NCI-H345 treated with DMSO at 0.1 percent for 48 hours (cell line): ENCODE data around the gene MAGI1.
A peak's percentile ranks its signal among the peaks of the same experiment; 100 is the strongest.

Source experiments
- DNase-seq: peaks from one replicate; lab custom pipeline; 2025; ENCODE audit not compliant: unreplicated experiment; lab: John Stamatoyannopoulos, UW

The MAGI1 gene

GRCh38 chr3:65478551-65479500, 559.9 kb downstream of the MAGI1 start:
- no peak for DNase-seq

GRCh38 chr3:65473736-65474135, 565.0 kb downstream of the MAGI1 start:
- DNase-seq: no peak

GRCh38 chr3:65472501-65472900, 566.2 kb downstream of the MAGI1 start:
- DNase-seq: no peak

GRCh38 chr3:65466300-65466988, 572.3 kb downstream of the MAGI1 start:
- no peak for DNase-seq

GRCh38 chr3:65449841-65450428, 588.8 kb downstream of the MAGI1 start:
- DNase-seq: no peak

GRCh38 chr3:65448120-65448519, 590.6 kb downstream of the MAGI1 start:
- DNase-seq: no peak

- no peak for DNase-seq
Observed at GRCh38 chr3:65445573-65446169, 593.0 kb downstream of the MAGI1 start.

- DNase-seq: no peak
Observed at GRCh38 chr3:65444447-65444815, 594.3 kb downstream of the MAGI1 start.

- no peak for DNase-seq
Observed at GRCh38 chr3:65443739-65444446, 594.8 kb downstream of the MAGI1 start.

GRCh38 chr3:65439641-65440284, 599.0 kb downstream of the MAGI1 start:
- no peak for DNase-seq

GRCh38 chr3:65438612-65439011, 600.1 kb downstream of the MAGI1 start:
- DNase-seq: no peak

- no peak for DNase-seq
Observed at GRCh38 chr3:65438096-65438495, 600.6 kb downstream of the MAGI1 start.

GRCh38 chr3:65436580-65436979, 602.1 kb downstream of the MAGI1 start:
- DNase-seq: no peak

- DNase-seq: no peak
Observed at GRCh38 chr3:65433480-65433879, 605.2 kb downstream of the MAGI1 start.

GRCh38 chr3:65432388-65433003, 606.2 kb downstream of the MAGI1 start:
- DNase-seq: no peak

GRCh38 chr3:65425880-65426279, 612.8 kb downstream of the MAGI1 start:
- DNase-seq: no peak

- no peak for DNase-seq
Observed at GRCh38 chr3:65422154-65422553, 616.6 kb downstream of the MAGI1 start.

GRCh38 chr3:65419233-65419632, 619.5 kb downstream of the MAGI1 start:
- DNase-seq: no peak

- no peak for DNase-seq
Observed at GRCh38 chr3:65413891-65414290, 624.8 kb downstream of the MAGI1 start.

- DNase-seq: peak; percentile 3
Observed at GRCh38 chr3:65412588-65412987, 626.1 kb downstream of the MAGI1 start.
